Measurements from ENCODE around the gene FAM81A. TPM values are rescaled to one million over a fixed set of nuclear protein-coding genes. Genes with fewer than 3 reads are reported as not detected.

The FAM81A gene
- total RNA-seq, 2 donors from 2014 or later = under 0.01 to 0.78 TPM

GRCh38 chr15:59561547-59561946 lies 123.6 kb downstream of the FAM81A start:
- H3K4me1 ChIP-seq = no peaks in the 10 kb centered on the region
- DNase-seq (no peak), ATAC-seq (no peak)
- whole genome bisulfite sequencing, 2 donors = 88 to 92% methylated on average over 4 of the region's 4 CpGs
- intact Hi-C loops (cut with DNase I) = no loop called here
- no peaks in the 10 kb centered on the region for H3K27me3 ChIP-seq
- H3K27ac ChIP-seq = no peak overlapping the region
- H3K9me3 ChIP-seq = no peaks in the 10 kb centered on the region
- no peak for TF ChIP-seq POLR2A (IDR thresholded peaks at IDR 0.05)
- no peak for TF ChIP-seq CTCF (IDR thresholded peaks at IDR 0.05)
- no peak overlapping the region for H3K4me3 ChIP-seq
- H3K36me3 ChIP-seq (replicated peaks in 1 of 2; ENCODE audit: insufficient read depth in 1 of 2, low read depth in 2 of 2) = no peaks in the 10 kb centered on the region

GRCh38 chr15:59562448-59563186 lies 124.6 kb downstream of the FAM81A start:
- H3K4me3 ChIP-seq = no peak overlapping the region
- intact Hi-C loops (cut with DNase I) = no loop called here
- no peak for TF ChIP-seq POLR2A (IDR thresholded peaks at IDR 0.05)
- no peak for TF ChIP-seq CTCF (IDR thresholded peaks at IDR 0.05)
- WGBS, 2 donors = 93 to 96% methylated on average over 2 of the region's 2 CpGs
- no peaks in the 10 kb centered on the region for H3K9me3 ChIP-seq
- no peaks in the 10 kb centered on the region for H3K4me1 ChIP-seq
- H3K27me3 ChIP-seq = no peaks in the 10 kb centered on the region
- H3K36me3 ChIP-seq (replicated peaks in 1 of 2; ENCODE audit: insufficient read depth in 1 of 2, low read depth in 2 of 2) = no peaks in the 10 kb centered on the region
- no peak overlapping the region for H3K27ac ChIP-seq
- no peak for ATAC-seq
- no peak for DNase-seq

GRCh38 chr15:59565299-59565698 lies 127.3 kb downstream of the FAM81A start:
- TF ChIP-seq CTCF (IDR thresholded peaks at IDR 0.05) (no peak), POLR2A (IDR thresholded peaks at IDR 0.05) (no peak)
- Histone ChIP-seq H3K9me3 (no peaks in the 10 kb centered on the region), H3K27ac (no peak overlapping the region), H3K27me3 (no peaks in the 10 kb centered on the region), H3K4me1 (no peaks in the 10 kb centered on the region), H3K36me3 (replicated peaks in 1 of 2; ENCODE audit: insufficient read depth in 1 of 2, low read depth in 2 of 2) (no peaks in the 10 kb centered on the region), H3K4me3 (no peak overlapping the region)
- WGBS, 2 donors = 86 to 87% methylated on average over 4 of the region's 4 CpGs
- intact Hi-C loops (cut with DNase I) = no loop called here
- DNase-seq (no peak), ATAC-seq (no peak)

- Histone ChIP-seq H3K27ac (no peak overlapping the region), H3K36me3 (replicated peaks in 1 of 2; ENCODE audit: insufficient read depth in 1 of 2, low read depth in 2 of 2) (no peaks in the 10 kb centered on the region), H3K4me3 (no peak overlapping the region), H3K27me3 (no peaks in the 10 kb centered on the region), H3K9me3 (no peaks in the 10 kb centered on the region), H3K4me1 (no peaks in the 10 kb centered on the region)
- WGBS, 2 donors = 90 to 93% methylated on average over 1 of the region's 1 CpG
- intact Hi-C loops (cut with DNase I) = no loop called here
- TF ChIP-seq POLR2A (IDR thresholded peaks at IDR 0.05) (no peak), CTCF (IDR thresholded peaks at IDR 0.05) (no peak)
- DNase-seq (no peak), ATAC-seq (no peak)
These were observed 129.3 kb downstream of the FAM81A start for GRCh38 chr15:59567324-59567723.

GRCh38 chr15:59569477-59569876 lies 131.5 kb downstream of the FAM81A start:
- no peak for TF ChIP-seq CTCF (IDR thresholded peaks at IDR 0.05)
- no peak for TF ChIP-seq POLR2A (IDR thresholded peaks at IDR 0.05)

More at GRCh38 chr15:59569477-59569876, 131.5 kb downstream of the FAM81A start:
- no peaks in the 10 kb centered on the region for H3K9me3 ChIP-seq
- H3K4me1 ChIP-seq = no peaks in the 10 kb centered on the region
- H3K4me3 ChIP-seq = no peak overlapping the region
- intact Hi-C loops (cut with DNase I) = no loop called here
- 84 to 88% methylated on average over 8 of the region's 8 CpGs for WGBS, 2 donors
- H3K27me3 ChIP-seq = no peaks in the 10 kb centered on the region
- DNase-seq (no peak), ATAC-seq (no peak)
- H3K36me3 ChIP-seq (replicated peaks in 1 of 2; ENCODE audit: insufficient read depth in 1 of 2, low read depth in 2 of 2) = no peaks in the 10 kb centered on the region
- H3K27ac ChIP-seq = no peak overlapping the region
